Lower leg skin (tissue), 4 donors: Measurements from ENCODE around the gene CPA1. TPM values are rescaled to one million over a fixed set of nuclear protein-coding genes. Genes with fewer than 3 reads are reported as not detected.

Experiments used
- DNase-seq, 2 donors: peaks; one replicate each; pipeline ENCODE4 v3.0.0-alpha.2; 2019; ENCODE audit warnings: low spot score in 2 of 2
- H3K4me3 ChIP-seq: fragments of 200-600 bp; sonication (generic); 2 replicates; pipeline ENCODE4 v1.5.1; 2017; ENCODE audit warnings: mild to moderate bottlenecking, low read depth; ENCODE audit not compliant: poor library complexity, severe bottlenecking
- POLR2A ChIP-seq, 2 donors: fragments of 450-650 bp; IDR thresholded peaks; one replicate each; pipeline ENCODE4 v1.6.1; 2016 to 2017; ENCODE audit warnings: antibody characterized with exemption in 2 of 2, mild to moderate bottlenecking in 1 of 2, moderate library complexity in 1 of 2
- WGBS, 2 donors: methylation state at CpG; one replicate each; pipeline ENCODE4 v1.1.5; 2018; 5-methylcytosine and 5-hydroxymethylcytosine counted together
- intact Hi-C: fragments of 100-400 bp; cut with DNase I; formaldehyde crosslinking; loops from one replicate; pipeline ENCODE4 v1.15.0; 2023; ENCODE audit warnings: low total_unique reads
- total RNA-seq, 4 donors: library from RNA; depleted of rRNA; stranded (reverse); fragments of >200 nt; gene quantifications; one replicate each; pipeline ENCODE4 v1.1.0, GENCODE V29; 2016
- TF ChIP-seq, protein P1 (sequence below), 3 donors: fragments of 450-650 bp; IDR thresholded peaks; one replicate each; pipeline ENCODE4 v1.5.1; 2016; ENCODE audit warnings: antibody characterized with exemption in 3 of 3, mild to moderate bottlenecking in 3 of 3, moderate library complexity in 2 of 3

Gene CPA1
- total RNA-seq, 4 donors from 2014 or later = 1.8 TPM; not detected in 3

DNA sequence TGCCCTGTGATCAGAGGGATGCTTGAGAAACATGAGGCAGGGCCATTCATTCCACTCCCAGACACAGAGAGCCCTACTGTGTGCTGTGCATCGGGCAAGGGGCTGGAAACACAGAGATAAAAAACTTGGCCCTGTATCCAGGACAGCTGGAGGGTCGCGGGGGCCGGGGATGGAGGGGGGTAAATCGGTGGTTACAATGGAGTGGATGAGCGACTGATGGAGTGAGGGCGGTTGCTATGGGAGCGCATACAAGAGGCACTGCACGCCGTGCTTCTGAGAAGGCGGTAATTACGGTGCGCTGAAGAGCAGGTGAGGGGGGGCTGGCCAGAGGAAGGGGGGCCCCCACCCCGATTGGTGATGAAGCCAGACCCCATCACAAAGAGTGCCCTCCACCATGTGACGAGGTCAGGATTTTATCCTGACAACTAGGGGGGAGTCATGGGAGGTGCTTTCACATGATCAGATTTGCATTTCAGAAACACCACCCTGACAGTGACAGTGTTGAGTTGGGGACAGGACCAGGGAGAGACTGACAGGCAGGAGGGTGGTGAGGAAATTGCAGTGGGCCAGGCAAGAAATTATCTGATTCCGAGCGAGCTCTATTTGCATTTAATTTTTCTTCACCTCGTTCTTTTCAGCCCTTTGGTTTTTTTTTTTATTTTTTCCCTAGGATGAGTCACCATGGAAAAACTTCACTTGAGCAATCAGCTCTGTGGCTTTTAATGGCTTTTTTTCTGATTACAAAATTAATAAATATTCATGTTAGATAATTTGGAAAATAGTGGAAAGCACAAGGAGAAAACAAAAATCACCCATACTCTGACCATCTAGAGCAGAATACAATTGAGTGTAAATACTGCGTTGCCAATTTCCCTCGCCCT is 27.9 kb upstream of the CPA1 start:
- DNase-seq = peak in 1 of 2 donors; percentile 86
- H3K4me3 ChIP-seq = no peak overlapping the region
- intact Hi-C loops = no loop called here
- TF ChIP-seq POLR2A (IDR thresholded peaks at IDR 0.05) = no peak
- TF ChIP-seq, protein P1, sequence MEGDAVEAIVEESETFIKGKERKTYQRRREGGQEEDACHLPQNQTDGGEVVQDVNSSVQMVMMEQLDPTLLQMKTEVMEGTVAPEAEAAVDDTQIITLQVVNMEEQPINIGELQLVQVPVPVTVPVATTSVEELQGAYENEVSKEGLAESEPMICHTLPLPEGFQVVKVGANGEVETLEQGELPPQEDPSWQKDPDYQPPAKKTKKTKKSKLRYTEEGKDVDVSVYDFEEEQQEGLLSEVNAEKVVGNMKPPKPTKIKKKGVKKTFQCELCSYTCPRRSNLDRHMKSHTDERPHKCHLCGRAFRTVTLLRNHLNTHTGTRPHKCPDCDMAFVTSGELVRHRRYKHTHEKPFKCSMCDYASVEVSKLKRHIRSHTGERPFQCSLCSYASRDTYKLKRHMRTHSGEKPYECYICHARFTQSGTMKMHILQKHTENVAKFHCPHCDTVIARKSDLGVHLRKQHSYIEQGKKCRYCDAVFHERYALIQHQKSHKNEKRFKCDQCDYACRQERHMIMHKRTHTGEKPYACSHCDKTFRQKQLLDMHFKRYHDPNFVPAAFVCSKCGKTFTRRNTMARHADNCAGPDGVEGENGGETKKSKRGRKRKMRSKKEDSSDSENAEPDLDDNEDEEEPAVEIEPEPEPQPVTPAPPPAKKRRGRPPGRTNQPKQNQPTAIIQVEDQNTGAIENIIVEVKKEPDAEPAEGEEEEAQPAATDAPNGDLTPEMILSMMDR (IDR thresholded peaks at IDR 0.05) = no peak
- WGBS, 2 donors = 39 to 41% methylated on average over 20 of the region's 20 CpGs

DNA sequence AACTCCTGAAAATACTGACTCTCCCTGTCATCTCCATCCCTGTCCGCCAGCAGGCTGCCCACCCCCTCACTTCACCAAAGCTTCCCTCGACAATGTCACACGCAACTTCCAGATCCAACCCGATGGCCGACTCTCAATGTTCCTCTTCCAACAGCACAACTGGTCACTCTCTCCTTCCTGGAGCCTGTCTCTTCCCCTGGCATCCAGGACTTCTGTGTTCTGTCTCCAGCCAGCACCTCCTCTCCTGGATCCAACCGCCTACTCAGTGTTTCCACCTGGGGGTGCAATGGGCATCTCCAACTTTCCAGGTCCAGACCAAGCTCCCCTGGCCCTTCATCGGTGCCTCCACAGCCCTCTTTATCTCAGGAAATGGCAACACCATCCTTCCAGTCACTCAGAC is 27.1 kb upstream of the CPA1 start:
- no peak overlapping the region for H3K4me3 ChIP-seq
- DNase-seq = peak in 1 of 2 donors; percentile 72
- TF ChIP-seq, protein P1 (IDR thresholded peaks at IDR 0.05) = no peak
- TF ChIP-seq POLR2A (IDR thresholded peaks at IDR 0.05) = no peak
- WGBS, 2 donors = 78 to 85% methylated on average over 7 of the region's 7 CpGs
- intact Hi-C loops = no loop called here

DNA sequence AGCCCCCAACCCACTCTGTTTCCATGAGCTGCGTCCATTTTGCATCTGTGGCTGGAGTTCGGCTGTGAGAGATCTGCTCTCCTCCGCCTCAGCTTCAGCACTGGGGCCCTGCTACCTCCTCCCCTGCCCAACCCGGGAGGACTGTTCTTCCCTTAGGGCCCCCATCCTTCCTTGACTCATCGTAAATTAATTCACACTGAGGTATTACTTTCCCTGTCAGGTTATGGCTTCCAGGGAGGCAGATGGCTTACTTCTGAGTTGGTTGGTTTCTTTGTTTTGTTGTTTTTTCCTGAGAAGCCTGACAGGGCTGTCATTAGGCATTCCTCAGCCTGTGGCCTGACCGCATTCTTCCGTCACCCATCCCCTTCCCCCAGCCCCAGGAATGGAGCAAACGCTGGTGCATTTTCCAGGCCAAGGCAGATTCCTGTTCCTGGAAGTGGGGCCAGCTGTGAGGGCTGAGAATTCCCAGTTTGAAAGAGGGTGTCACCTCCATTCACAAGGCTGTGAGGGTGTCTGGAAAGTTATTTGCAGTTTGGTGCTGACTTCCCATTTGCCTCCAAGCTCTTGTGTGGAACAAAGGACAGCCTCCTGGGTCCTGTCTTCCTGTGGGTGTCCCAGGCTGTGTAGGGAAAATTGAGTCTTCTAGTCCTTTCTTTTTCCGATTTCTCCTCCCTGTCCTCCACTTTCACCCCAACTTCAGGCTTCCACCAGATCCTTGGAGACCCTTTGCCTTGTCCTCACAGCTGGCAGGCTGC is 24.0 kb upstream of the CPA1 start:
- no peak overlapping the region for H3K4me3 ChIP-seq
- WGBS, 2 donors = 23 to 28% methylated on average over 9 of the region's 9 CpGs
- TF ChIP-seq, protein P1 (IDR thresholded peaks at IDR 0.05) = no peak
- TF ChIP-seq POLR2A (IDR thresholded peaks at IDR 0.05) = no peak
- DNase-seq = peak; percentile 43 to 90
- intact Hi-C loops = no loop called here

DNA sequence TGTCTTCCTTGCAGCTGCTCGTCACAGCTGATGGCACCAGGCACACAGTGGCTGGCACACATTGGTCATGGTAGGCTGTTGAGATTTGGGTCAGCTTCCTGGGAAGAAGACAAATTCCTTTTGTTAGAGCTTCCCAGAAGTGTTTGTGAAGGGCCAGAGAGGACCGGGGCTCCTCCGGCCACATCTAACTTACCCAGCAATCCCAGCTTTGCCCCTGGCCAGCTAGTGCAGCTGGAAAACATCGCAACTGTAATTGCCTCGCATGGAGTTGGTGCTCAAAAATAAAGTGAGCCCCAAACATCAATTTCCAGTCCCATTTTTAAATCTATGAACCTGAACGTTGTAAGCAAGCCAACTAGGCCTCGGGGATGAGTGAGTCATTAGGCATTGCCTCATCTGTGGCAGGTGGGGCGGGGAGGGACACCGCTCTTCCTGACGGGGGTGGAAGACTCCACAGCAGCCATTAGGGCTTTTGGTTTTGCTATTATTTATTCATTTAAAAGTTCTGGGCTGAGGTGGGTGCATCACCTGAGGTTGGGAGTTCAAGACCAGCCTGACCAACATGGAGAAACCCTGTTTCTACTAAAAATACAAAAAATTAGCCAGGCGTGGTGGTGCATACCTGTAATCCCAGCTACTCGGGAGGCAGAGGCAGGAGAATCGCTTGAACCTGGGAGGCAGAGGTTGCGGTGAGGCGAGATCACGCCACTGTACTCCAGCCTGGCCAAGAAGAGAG is 23.2 kb upstream of the CPA1 start:
- H3K4me3 ChIP-seq = no peak overlapping the region
- TF ChIP-seq POLR2A (IDR thresholded peaks at IDR 0.05) = no peak
- TF ChIP-seq, protein P1 (IDR thresholded peaks at IDR 0.05) = no peak
- intact Hi-C loops = no loop called here
- peak; percentile 78 to 93 for DNase-seq
- 39 to 43% methylated on average over 16 of the region's 16 CpGs for WGBS, 2 donors

DNA sequence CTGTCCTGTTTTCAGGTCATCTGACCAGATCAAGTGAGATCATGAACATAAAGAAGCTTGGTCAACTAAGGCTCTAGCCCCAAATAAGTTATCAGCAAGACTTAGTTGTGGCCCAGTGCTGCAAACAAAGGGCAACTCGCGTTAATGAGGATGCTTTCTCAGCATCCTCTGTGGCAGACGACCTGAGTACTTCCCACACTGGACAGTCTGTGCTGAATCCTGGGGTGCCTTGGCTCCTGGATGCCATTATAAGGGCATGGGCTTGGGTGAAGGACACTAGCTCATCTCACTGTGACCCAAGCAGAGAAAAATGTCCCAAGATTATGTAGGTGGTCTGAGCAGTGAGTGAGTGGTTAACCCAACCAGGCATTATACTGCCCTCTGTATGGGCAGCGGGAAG is 21.8 kb upstream of the CPA1 start:
- peak in 1 of 2 donors; percentile 64 for DNase-seq
- TF ChIP-seq, protein P1 (IDR thresholded peaks at IDR 0.05) = no peak
- no peak for TF ChIP-seq POLR2A (IDR thresholded peaks at IDR 0.05)
- intact Hi-C loops = no loop called here
- 91 to 97% methylated on average over 4 of the region's 4 CpGs for WGBS, 2 donors
- H3K4me3 ChIP-seq = no peak overlapping the region
